Activated T-helper 1 cell treated with anti-CD3 and anti-CD28 coated beads, Interleukin-12 subunit alpha, Interleukin-12 subunit beta, Interleukin-2, Interleukin-4 antibody, amounts not matched to agents 30 ng/mL and 10 ng/mL and 1 ng/mL, durations not matched to agents 14 hours and 24 hours and 36 hours (primary cell): ENCODE measurements around the gene LORICRIN. TPM values are rescaled to one million over a fixed set of nuclear protein-coding genes. Genes with fewer than 3 reads are reported as not detected.

Source experiments
- DNase-seq: peaks from one replicate; pipeline ENCODE4 v3.0.0; 2021; ENCODE audit warnings: low spot score
- H3K27ac Mint-ChIP-seq: one replicate; pipeline ENCODE4 v1.8.0; 2021; ENCODE audit warnings: mild to moderate bottlenecking, mixed read lengths
- H3K27me3 Mint-ChIP-seq: one replicate; pipeline ENCODE4 v1.8.0; 2022; ENCODE audit warnings: mild to moderate bottlenecking, moderate library complexity, mixed read lengths; ENCODE audit not compliant: insufficient read depth
- H3K36me3 Mint-ChIP-seq: one replicate; pipeline ENCODE4 v1.8.0; 2021; ENCODE audit warnings: low read depth, mixed read lengths
- H3K4me1 Mint-ChIP-seq: one replicate; pipeline ENCODE4 v1.8.0; 2021; ENCODE audit warnings: low read depth, mixed read lengths
- H3K4me3 Mint-ChIP-seq: one replicate; pipeline ENCODE4 v1.8.0; 2021; ENCODE audit warnings: mild to moderate bottlenecking, moderate library complexity, mixed read lengths
- H3K9me3 Mint-ChIP-seq: one replicate; pipeline ENCODE4 v1.8.0; 2021; ENCODE audit warnings: mixed read lengths
- intact Hi-C: fragments of 100-400 bp; cut with micrococcal nuclease; formaldehyde crosslinking; loops from one replicate; pipeline ENCODE4 v1.15.1; 2024
- total RNA-seq: library from RNA; stranded (reverse); gene quantifications from 2 replicates; pipeline ENCODE4 v1.2.3, GENCODE V29; 2022

LORICRIN gene
- total RNA-seq, 1 donor from 2014 or later: not detected

GRCh38 chr1:153292740-153293479, 33.4 kb downstream of the LORICRIN start:
- no peak overlapping the region for H3K4me3 Mint-ChIP-seq
- no peaks in the 10 kb centered on the region for H3K36me3 Mint-ChIP-seq
- no peak overlapping the region for H3K27ac Mint-ChIP-seq
- peaks cover 16% of the 10 kb centered on the region for H3K4me1 Mint-ChIP-seq
- no peak for DNase-seq
- H3K9me3 Mint-ChIP-seq: no peaks in the 10 kb centered on the region
- intact Hi-C loops: no loop called here
- H3K27me3 Mint-ChIP-seq: peaks cover 3% of the 10 kb centered on the region

- intact Hi-C loops: no loop called here
- H3K4me1 Mint-ChIP-seq: peaks cover 16% of the 10 kb centered on the region
- no peaks in the 10 kb centered on the region for H3K9me3 Mint-ChIP-seq
- DNase-seq: no peak
- no peaks in the 10 kb centered on the region for H3K36me3 Mint-ChIP-seq
- no peak overlapping the region for H3K27ac Mint-ChIP-seq
- H3K4me3 Mint-ChIP-seq: no peak overlapping the region
- peaks cover 3% of the 10 kb centered on the region for H3K27me3 Mint-ChIP-seq
These were observed 33.9 kb downstream of the LORICRIN start for GRCh38 chr1:153293480-153293775.

GRCh38 chr1:153293851-153294250, 34.4 kb downstream of the LORICRIN start:
- intact Hi-C loops: no loop called here
- no peak overlapping the region for H3K27ac Mint-ChIP-seq
- H3K9me3 Mint-ChIP-seq: no peaks in the 10 kb centered on the region
- peaks cover 16% of the 10 kb centered on the region for H3K4me1 Mint-ChIP-seq
- DNase-seq: no peak
- no peaks in the 10 kb centered on the region for H3K36me3 Mint-ChIP-seq
- H3K4me3 Mint-ChIP-seq: no peak overlapping the region
- H3K27me3 Mint-ChIP-seq: peaks cover 3% of the 10 kb centered on the region

GRCh38 chr1:153302308-153302707, 42.8 kb downstream of the LORICRIN start:
- Mint-ChIP-seq H3K36me3 (no peaks in the 10 kb centered on the region), H3K27me3 (peaks cover 19% of the 10 kb centered on the region), H3K4me1 (no peaks in the 10 kb centered on the region), H3K27ac (no peak overlapping the region), H3K4me3 (no peak overlapping the region), H3K9me3 (no peaks in the 10 kb centered on the region)
- intact Hi-C loops: no loop called here
- no peak for DNase-seq

GRCh38 chr1:153305682-153306081, 46.2 kb downstream of the LORICRIN start:
- Mint-ChIP-seq H3K4me1 (no peaks in the 10 kb centered on the region), H3K27ac (no peak overlapping the region), H3K9me3 (no peaks in the 10 kb centered on the region), H3K27me3 (peaks cover 21% of the 10 kb centered on the region), H3K4me3 (no peak overlapping the region), H3K36me3 (no peaks in the 10 kb centered on the region)
- intact Hi-C loops: no loop called here
- no peak for DNase-seq

GRCh38 chr1:153306303-153307220, 47.1 kb downstream of the LORICRIN start:
- H3K4me3 Mint-ChIP-seq: no peak overlapping the region
- peaks cover 21% of the 10 kb centered on the region for H3K27me3 Mint-ChIP-seq
- intact Hi-C loops: no loop called here
- no peaks in the 10 kb centered on the region for H3K36me3 Mint-ChIP-seq
- no peak overlapping the region for H3K27ac Mint-ChIP-seq
- no peaks in the 10 kb centered on the region for H3K9me3 Mint-ChIP-seq
- H3K4me1 Mint-ChIP-seq: no peaks in the 10 kb centered on the region
- DNase-seq: no peak

- no peak for DNase-seq
- no peaks in the 10 kb centered on the region for H3K4me1 Mint-ChIP-seq
- peaks cover 21% of the 10 kb centered on the region for H3K27me3 Mint-ChIP-seq
- H3K36me3 Mint-ChIP-seq: no peaks in the 10 kb centered on the region
- H3K4me3 Mint-ChIP-seq: no peak overlapping the region
- intact Hi-C loops: no loop called here
- no peaks in the 10 kb centered on the region for H3K9me3 Mint-ChIP-seq
- H3K27ac Mint-ChIP-seq: no peak overlapping the region
These were observed 47.7 kb downstream of the LORICRIN start for GRCh38 chr1:153307221-153307600.

GRCh38 chr1:153308540-153308939, 49.1 kb downstream of the LORICRIN start:
- H3K36me3 Mint-ChIP-seq: no peaks in the 10 kb centered on the region

GRCh38 chr1:153309441-153309840, 50.0 kb downstream of the LORICRIN start:
- Mint-ChIP-seq H3K27me3 (peaks cover 21% of the 10 kb centered on the region), H3K27ac (no peak overlapping the region), H3K9me3 (no peaks in the 10 kb centered on the region), H3K4me1 (no peaks in the 10 kb centered on the region), H3K36me3 (no peaks in the 10 kb centered on the region), H3K4me3 (no peak overlapping the region)
- DNase-seq: no peak
- intact Hi-C loops: no loop called here

More at GRCh38 chr1:153308540-153308939, 49.1 kb downstream of the LORICRIN start:
- Mint-ChIP-seq H3K27ac (no peak overlapping the region), H3K4me1 (no peaks in the 10 kb centered on the region), H3K4me3 (no peak overlapping the region), H3K27me3 (peaks cover 20% of the 10 kb centered on the region), H3K9me3 (no peaks in the 10 kb centered on the region)
- DNase-seq: no peak
- intact Hi-C loops: no loop called here

GRCh38 chr1:153310526-153310925, 51.0 kb downstream of the LORICRIN start:
- intact Hi-C loops: no loop called here
- Mint-ChIP-seq H3K4me1 (no peaks in the 10 kb centered on the region), H3K4me3 (no peak overlapping the region), H3K27me3 (peaks cover 14% of the 10 kb centered on the region), H3K27ac (no peak overlapping the region), H3K9me3 (no peaks in the 10 kb centered on the region), H3K36me3 (no peaks in the 10 kb centered on the region)
- DNase-seq: no peak

Other genes with a start within 250 kb of the LORICRIN start
- not detected in 2 replicates for gene SPRR1B, start 228.5 kb upstream of the LORICRIN start, total RNA-seq
- not detected in 2 replicates for gene SPRR2D, start 218.6 kb upstream of the LORICRIN start, total RNA-seq
- not detected in 2 replicates for gene SPRR2A, start 202.2 kb upstream of the LORICRIN start, total RNA-seq
- gene SPRR2B, start 188.1 kb upstream of the LORICRIN start, total RNA-seq: not detected in 2 replicates
- gene SPRR2E, start 165.2 kb upstream of the LORICRIN start, total RNA-seq: not detected in 2 replicates
- gene SPRR2F, start 146.2 kb upstream of the LORICRIN start, total RNA-seq: not detected in 2 replicates
- not detected in 2 replicates for gene SPRR2G, start 108.8 kb upstream of the LORICRIN start, total RNA-seq
- not detected in 2 replicates for gene LELP1, start 56.3 kb upstream of the LORICRIN start, total RNA-seq
- not detected in 2 replicates for gene PRR9, start 42.1 kb upstream of the LORICRIN start, total RNA-seq
- not detected in 2 replicates for gene PGLYRP3, start 53.3 kb downstream of the LORICRIN start, total RNA-seq
- gene PGLYRP4, start 89.2 kb downstream of the LORICRIN start, total RNA-seq: not detected in 2 replicates
- not detected in 2 replicates for gene S100A9, start 98.2 kb downstream of the LORICRIN start, total RNA-seq
- not detected in 2 replicates for gene S100A12, start 115.9 kb downstream of the LORICRIN start, total RNA-seq
- not detected in 2 replicates for gene S100A8, start 131.4 kb downstream of the LORICRIN start, total RNA-seq
- gene S100A7A, start 156.8 kb downstream of the LORICRIN start, total RNA-seq: not detected in 2 replicates
- gene S100A7, start 201.0 kb downstream of the LORICRIN start, total RNA-seq: not detected in 2 replicates